Parathyroid adenoma (tissue), 2 donors: ENCODE results near the gene VMP1.

Experiments used
- H2AFZ ChIP-seq: fragments of 300-600 bp; sonication (generic); one replicate; pipeline ENCODE4 v1.7.0; 2017; ENCODE audit warnings: antibody characterized with exemption, mild to moderate bottlenecking
- H3K27ac ChIP-seq: fragments of 300-600 bp; sonication (generic); one replicate; pipeline ENCODE4 v1.7.0; 2017
- H3K27me3 ChIP-seq: fragments of 300-600 bp; sonication (generic); one replicate; pipeline ENCODE4 v1.7.0; 2017; ENCODE audit warnings: low read length; ENCODE audit not compliant: control insufficient read depth, insufficient read depth
- H3K36me3 ChIP-seq: fragments of 300-600 bp; sonication (generic); one replicate; pipeline ENCODE4 v1.7.0; 2017; ENCODE audit warnings: low read length; ENCODE audit not compliant: control insufficient read depth, insufficient read depth
- H3K4me1 ChIP-seq: fragments of 300-600 bp; sonication (generic); one replicate; pipeline ENCODE4 v1.7.0; 2017; ENCODE audit warnings: control low read depth
- H3K4me2 ChIP-seq: fragments of 300-600 bp; sonication (generic); one replicate; pipeline ENCODE4 v1.7.0; 2017; ENCODE audit warnings: low read length
- H3K4me3 ChIP-seq: fragments of 300-600 bp; sonication (generic); one replicate; pipeline ENCODE4 v1.7.0; 2017; ENCODE audit warnings: low read depth, low read length
- H3K79me2 ChIP-seq: fragments of 300-600 bp; sonication (generic); one replicate; pipeline ENCODE4 v1.7.0; 2017; ENCODE audit warnings: control low read depth
- H3K9ac ChIP-seq: fragments of 300-600 bp; sonication (generic); one replicate; pipeline ENCODE4 v1.7.0; 2017; ENCODE audit warnings: mild to moderate bottlenecking
- H3K9me3 ChIP-seq: fragments of 300-600 bp; sonication (generic); one replicate; pipeline ENCODE4 v1.7.0; 2017; ENCODE audit warnings: low read length; ENCODE audit not compliant: control insufficient read depth
- TF ChIP-seq, protein P1 (sequence below): fragments of 300-600 bp; sonication (generic); IDR thresholded peaks from one replicate; pipeline ENCODE4 v1.7.0; 2017; ENCODE audit warnings: antibody characterized with exemption, mild to moderate bottlenecking
- donor health status: primary hyperparathyroidism.

Gene VMP1

GRCh38 chr17:59807892-59808509 lies 100.5 kb downstream of the VMP1 start:
- Histone ChIP-seq H2AFZ (no peak overlapping the region), H3K4me3 (no peak overlapping the region), H3K36me3 (no peaks in the 10 kb centered on the region), H3K4me2 (no peak overlapping the region), H3K27me3 (no peaks in the 10 kb centered on the region), H3K4me1 (no peaks in the 10 kb centered on the region), H3K9ac (no peak overlapping the region), H3K79me2 (no peaks in the 10 kb centered on the region), H3K27ac (no peak overlapping the region), H3K9me3 (no peaks in the 10 kb centered on the region)
- TF ChIP-seq, protein P1, sequence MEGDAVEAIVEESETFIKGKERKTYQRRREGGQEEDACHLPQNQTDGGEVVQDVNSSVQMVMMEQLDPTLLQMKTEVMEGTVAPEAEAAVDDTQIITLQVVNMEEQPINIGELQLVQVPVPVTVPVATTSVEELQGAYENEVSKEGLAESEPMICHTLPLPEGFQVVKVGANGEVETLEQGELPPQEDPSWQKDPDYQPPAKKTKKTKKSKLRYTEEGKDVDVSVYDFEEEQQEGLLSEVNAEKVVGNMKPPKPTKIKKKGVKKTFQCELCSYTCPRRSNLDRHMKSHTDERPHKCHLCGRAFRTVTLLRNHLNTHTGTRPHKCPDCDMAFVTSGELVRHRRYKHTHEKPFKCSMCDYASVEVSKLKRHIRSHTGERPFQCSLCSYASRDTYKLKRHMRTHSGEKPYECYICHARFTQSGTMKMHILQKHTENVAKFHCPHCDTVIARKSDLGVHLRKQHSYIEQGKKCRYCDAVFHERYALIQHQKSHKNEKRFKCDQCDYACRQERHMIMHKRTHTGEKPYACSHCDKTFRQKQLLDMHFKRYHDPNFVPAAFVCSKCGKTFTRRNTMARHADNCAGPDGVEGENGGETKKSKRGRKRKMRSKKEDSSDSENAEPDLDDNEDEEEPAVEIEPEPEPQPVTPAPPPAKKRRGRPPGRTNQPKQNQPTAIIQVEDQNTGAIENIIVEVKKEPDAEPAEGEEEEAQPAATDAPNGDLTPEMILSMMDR = no peak

DNA sequence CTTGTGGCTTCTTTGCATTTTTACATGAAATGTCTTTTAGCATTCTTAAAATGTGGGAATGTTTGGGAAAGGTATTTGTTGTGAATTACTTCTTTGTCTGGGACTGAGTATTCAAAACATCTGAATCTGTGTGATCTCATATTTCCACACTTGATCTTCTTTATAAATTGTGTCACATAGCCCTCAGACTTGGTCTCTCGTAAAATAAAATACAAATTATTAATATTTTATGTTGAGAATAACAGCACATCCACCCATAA lies 103.4 kb downstream of the VMP1 start:
- TF ChIP-seq, protein P1 = no peak
- no peaks in the 10 kb centered on the region for H3K4me1 ChIP-seq
- no peak overlapping the region for H3K9ac ChIP-seq
- no peak overlapping the region for H2AFZ ChIP-seq
- H3K27me3 ChIP-seq = no peaks in the 10 kb centered on the region
- no peaks in the 10 kb centered on the region for H3K36me3 ChIP-seq
- no peaks in the 10 kb centered on the region for H3K9me3 ChIP-seq
- no peak overlapping the region for H3K27ac ChIP-seq
- H3K79me2 ChIP-seq = no peaks in the 10 kb centered on the region
- H3K4me2 ChIP-seq = no peak overlapping the region
- H3K4me3 ChIP-seq = no peak overlapping the region

- no peaks in the 10 kb centered on the region for H3K9me3 ChIP-seq
- no peaks in the 10 kb centered on the region for H3K27me3 ChIP-seq
- TF ChIP-seq, protein P1 = no peak
- H3K36me3 ChIP-seq = no peaks in the 10 kb centered on the region
- H3K9ac ChIP-seq = no peak overlapping the region
- H3K27ac ChIP-seq = no peak overlapping the region
- no peak overlapping the region for H3K4me2 ChIP-seq
- no peaks in the 10 kb centered on the region for H3K79me2 ChIP-seq
- no peak overlapping the region for H2AFZ ChIP-seq
- H3K4me3 ChIP-seq = no peak overlapping the region
- no peaks in the 10 kb centered on the region for H3K4me1 ChIP-seq
Observed at GRCh38 chr17:59811209-59811608, 103.8 kb downstream of the VMP1 start.

- no peak overlapping the region for H3K4me3 ChIP-seq
- H3K27ac ChIP-seq = no peak overlapping the region
- H3K79me2 ChIP-seq = no peaks in the 10 kb centered on the region
- TF ChIP-seq, protein P1 = no peak
- H3K4me1 ChIP-seq = no peaks in the 10 kb centered on the region
- no peaks in the 10 kb centered on the region for H3K9me3 ChIP-seq
- H3K36me3 ChIP-seq = no peaks in the 10 kb centered on the region
- no peak overlapping the region for H3K9ac ChIP-seq
- no peak overlapping the region for H3K4me2 ChIP-seq
- H3K27me3 ChIP-seq = no peaks in the 10 kb centered on the region
- no peak overlapping the region for H2AFZ ChIP-seq
Observed at GRCh38 chr17:59812139-59812538, 104.7 kb downstream of the VMP1 start.

DNA sequence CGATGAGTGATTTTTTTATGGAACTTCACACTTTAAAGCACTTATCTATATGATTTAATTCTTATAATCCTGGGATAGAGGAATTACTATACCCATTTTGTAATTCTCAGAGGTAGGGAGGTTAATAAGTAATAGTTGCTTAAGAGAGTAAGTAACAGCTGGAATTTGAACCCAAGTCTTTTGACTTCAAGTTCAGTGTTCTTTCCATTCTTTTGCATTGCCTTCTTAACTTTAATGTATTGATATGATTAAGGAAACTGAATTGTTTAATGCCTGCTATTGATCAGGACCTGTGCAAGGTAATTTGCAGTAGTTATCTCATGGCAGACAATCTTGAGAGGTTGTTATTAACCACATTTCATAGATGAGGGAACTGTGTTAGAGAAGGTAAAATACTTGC lies 106.8 kb downstream of the VMP1 start:
- no peak overlapping the region for H3K9ac ChIP-seq
- H3K4me1 ChIP-seq = no peaks in the 10 kb centered on the region

More for the DNA sequence above, 106.8 kb downstream of the VMP1 start:
- no peaks in the 10 kb centered on the region for H3K27me3 ChIP-seq
- H2AFZ ChIP-seq = no peak overlapping the region
- H3K4me2 ChIP-seq = no peak overlapping the region
- no peaks in the 10 kb centered on the region for H3K79me2 ChIP-seq
- H3K4me3 ChIP-seq = no peak overlapping the region
- H3K27ac ChIP-seq = no peak overlapping the region
- no peaks in the 10 kb centered on the region for H3K36me3 ChIP-seq
- TF ChIP-seq, protein P1 = no peak
- no peaks in the 10 kb centered on the region for H3K9me3 ChIP-seq
